IPS-18c (cell line): Measurements from ENCODE around the gene RASD2.
A peak's percentile ranks its signal among the peaks of the same experiment; 100 is the strongest.

ENCODE experiments used
- H3K4me3 ChIP-seq: 2 replicates; pipeline ENCODE4 v1.7.0; 2013; ENCODE audit warnings: low read depth, mild to moderate bottlenecking, low read length, moderate library complexity; ENCODE audit not compliant: insufficient read depth
- H3K9me3 ChIP-seq: one replicate; pipeline ENCODE4 v1.6.1; 2013; ENCODE audit warnings: mild to moderate bottlenecking, low read length, moderate library complexity; ENCODE audit not compliant: control insufficient read depth, insufficient read depth

RASD2 gene

DNA sequence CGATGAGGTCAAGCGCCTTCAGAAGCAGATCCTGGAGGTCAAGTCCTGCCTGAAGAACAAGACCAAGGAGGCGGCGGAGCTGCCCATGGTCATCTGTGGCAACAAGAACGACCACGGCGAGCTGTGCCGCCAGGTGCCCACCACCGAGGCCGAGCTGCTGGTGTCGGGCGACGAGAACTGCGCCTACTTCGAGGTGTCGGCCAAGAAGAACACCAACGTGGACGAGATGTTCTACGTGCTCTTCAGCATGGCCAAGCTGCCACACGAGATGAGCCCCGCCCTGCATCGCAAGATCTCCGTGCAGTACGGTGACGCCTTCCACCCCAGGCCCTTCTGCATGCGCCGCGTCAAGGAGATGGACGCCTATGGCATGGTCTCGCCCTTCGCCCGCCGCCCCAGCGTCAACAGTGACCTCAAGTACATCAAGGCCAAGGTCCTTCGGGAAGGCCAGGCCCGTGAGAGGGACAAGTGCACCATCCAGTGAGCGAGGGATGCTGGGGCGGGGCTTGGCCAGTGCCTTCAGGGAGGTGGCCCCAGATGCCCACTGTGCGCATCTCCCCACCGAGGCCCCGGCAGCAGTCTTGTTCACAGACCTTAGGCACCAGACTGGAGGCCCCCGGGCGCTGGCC is 11.0 kb downstream of the RASD2 start:
- Histone ChIP-seq H3K4me3 (no peak overlapping the region), H3K9me3 (no peaks in the 10 kb centered on the region)

- H3K9me3 ChIP-seq, result no peaks in the 10 kb centered on the region
These were observed 11.7 kb downstream of the RASD2 start for GRCh38 chr22:35552196-35552842.

DNA sequence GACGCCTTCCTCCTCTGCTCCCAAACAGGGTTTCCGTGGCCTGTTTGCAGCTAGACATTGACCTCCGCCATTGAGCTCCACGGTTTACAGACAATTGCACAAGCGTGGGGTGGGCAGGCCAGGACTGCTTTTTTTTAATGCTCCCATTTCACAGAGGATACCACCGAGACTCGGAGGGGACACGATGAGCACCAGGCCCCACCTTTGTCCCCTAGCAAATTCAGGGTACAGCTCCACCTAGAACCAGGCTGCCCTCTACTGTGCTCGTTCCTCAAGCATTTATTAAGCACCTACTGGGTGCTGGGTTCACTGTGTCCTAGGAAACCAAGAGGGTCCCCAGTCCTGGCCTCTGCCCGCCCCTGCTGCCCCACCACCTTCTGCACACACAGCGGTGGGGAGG is 12.2 kb downstream of the RASD2 start:
- Histone ChIP-seq H3K4me3 (no peak overlapping the region), H3K9me3 (no peaks in the 10 kb centered on the region)

More at GRCh38 chr22:35552196-35552842, 11.7 kb downstream of the RASD2 start:
- H3K4me3 ChIP-seq, result no peak overlapping the region

GRCh38 chr22:35553341-35553740 is 12.7 kb downstream of the RASD2 start:
- H3K9me3 ChIP-seq, result no peaks in the 10 kb centered on the region

DNA sequence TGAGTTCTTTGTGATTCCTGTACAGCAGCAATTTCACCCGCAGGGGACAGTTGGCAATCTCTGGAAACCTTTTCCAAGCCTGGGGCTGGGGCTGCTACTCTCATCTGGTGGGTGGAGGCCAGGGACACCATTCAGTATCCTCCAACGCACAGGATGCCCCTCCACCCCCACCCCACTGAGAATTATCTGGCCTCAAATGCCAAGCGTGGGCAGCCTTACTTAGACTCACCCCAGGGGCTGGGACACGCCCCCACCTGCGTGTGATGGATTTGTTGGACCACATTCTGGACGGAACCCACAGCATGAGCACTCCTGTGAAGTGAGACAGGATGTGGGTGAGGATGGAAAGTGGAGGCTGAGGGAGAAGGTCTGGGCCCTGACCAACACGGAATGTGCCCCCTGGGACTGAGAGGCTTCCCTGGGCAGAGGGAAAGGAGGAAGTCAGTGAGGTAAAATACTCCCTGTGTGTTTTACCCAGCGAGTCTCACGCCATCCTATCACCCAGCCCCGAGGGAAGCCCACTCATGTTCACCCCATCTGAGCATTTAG is 13.7 kb downstream of the RASD2 start:
- Histone ChIP-seq H3K4me3 (no peak overlapping the region), H3K9me3 (no peaks in the 10 kb centered on the region)

More at GRCh38 chr22:35553341-35553740, 12.7 kb downstream of the RASD2 start:
- H3K4me3 ChIP-seq, result no peak overlapping the region

- no peaks in the 10 kb centered on the region for H3K9me3 ChIP-seq
- no peak overlapping the region for H3K4me3 ChIP-seq
These were observed 14.9 kb downstream of the RASD2 start for GRCh38 chr22:35555483-35555890.

DNA sequence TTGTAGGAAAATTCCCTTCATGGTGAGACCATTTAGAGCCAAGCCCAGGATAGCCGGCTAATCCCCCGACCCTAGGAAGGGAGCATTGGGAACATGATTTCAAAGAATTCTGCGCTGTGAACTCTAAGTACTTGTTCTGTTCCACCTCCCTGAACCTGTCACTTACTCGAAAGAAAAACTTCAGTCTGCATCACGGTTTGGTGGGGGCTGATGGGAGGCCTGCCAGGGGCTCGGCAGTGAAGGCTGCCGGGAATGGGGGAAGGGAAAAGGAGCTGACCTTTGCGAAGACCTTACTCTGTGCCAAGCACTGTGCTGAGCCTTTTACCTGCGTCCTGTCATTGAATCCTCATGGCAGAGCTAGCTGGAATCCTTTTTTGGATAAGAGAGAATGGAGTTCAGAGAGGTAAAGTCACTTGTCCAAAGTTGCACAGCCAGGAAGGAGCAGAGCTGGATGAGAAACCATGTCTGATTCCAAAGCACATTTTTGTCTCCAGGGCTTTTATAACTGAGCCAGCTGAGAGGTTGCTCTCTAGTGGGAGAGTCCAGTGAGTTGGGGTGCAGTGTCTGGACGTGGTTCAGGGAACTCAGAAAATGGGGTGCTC is 15.4 kb downstream of the RASD2 start:
- Histone ChIP-seq H3K9me3 (no peaks in the 10 kb centered on the region), H3K4me3 (no peak overlapping the region)

- Histone ChIP-seq H3K9me3 (no peaks in the 10 kb centered on the region), H3K4me3 (no peak overlapping the region)
These were observed 16.0 kb downstream of the RASD2 start for GRCh38 chr22:35556666-35557065.

- Histone ChIP-seq H3K4me3 (no peak overlapping the region; the same call in 1 of the 2 replicates), H3K9me3 (no peaks in the 10 kb centered on the region)
These were observed 17.4 kb downstream of the RASD2 start for GRCh38 chr22:35558031-35558430.

GRCh38 chr22:35558719-35559118 is 18.1 kb downstream of the RASD2 start:
- no peaks in the 10 kb centered on the region for H3K9me3 ChIP-seq
- no peak overlapping the region for H3K4me3 ChIP-seq

DNA sequence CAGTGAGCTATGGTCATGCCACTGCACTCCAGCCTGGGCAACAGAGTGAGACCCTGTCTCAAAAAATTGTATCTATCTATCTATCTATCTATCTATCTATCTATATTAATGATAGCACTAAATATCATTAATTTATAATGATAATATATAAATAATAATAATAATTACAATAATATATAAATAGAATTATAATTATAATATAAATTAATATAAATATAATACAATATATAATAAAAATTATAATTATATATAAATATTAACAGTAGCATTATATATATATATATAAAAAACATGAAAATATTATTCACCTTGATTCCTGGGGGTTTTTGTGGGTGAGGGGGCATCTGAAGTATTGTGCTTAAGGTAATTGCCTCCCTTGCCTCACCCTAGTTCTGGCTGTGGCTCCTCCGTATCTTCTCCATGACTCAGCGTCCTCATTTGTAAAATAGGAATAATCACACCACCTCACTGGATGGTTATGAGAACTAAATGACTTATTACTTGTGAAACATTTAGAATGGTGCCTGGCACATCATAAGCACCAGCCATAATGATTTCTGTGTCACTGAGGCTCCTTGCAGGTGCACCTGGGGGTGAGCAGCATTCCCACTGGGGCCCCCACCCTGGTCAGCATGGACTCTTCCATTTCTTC is 18.8 kb downstream of the RASD2 start:
- no peak overlapping the region for H3K4me3 ChIP-seq

GRCh38 chr22:35560366-35560765 is 19.7 kb downstream of the RASD2 start:
- Histone ChIP-seq H3K9me3 (no peaks in the 10 kb centered on the region), H3K4me3 (no peak overlapping the region)

More for the DNA sequence above, 18.8 kb downstream of the RASD2 start:
- no peaks in the 10 kb centered on the region for H3K9me3 ChIP-seq

DNA sequence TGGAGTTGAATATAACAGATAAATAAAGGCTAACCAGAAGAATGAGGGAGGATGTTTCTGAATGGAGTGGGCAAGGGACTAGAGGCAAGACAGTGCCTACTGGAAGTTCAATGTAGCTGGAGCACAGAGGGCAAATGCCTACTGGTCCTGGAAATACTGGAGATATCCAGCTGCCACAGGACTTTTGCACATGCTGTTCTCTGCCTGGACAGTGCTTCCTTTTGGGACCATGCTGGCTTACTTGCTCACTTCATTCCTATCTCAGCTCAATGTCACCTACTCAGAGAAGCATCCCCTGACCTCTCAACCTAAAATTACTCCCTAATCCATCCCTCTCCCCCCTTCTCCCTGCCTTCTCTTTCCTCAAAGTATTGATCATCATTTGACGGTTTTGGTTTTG is 20.2 kb downstream of the RASD2 start:
- Histone ChIP-seq H3K4me3 (no peak overlapping the region), H3K9me3 (no peaks in the 10 kb centered on the region)

DNA sequence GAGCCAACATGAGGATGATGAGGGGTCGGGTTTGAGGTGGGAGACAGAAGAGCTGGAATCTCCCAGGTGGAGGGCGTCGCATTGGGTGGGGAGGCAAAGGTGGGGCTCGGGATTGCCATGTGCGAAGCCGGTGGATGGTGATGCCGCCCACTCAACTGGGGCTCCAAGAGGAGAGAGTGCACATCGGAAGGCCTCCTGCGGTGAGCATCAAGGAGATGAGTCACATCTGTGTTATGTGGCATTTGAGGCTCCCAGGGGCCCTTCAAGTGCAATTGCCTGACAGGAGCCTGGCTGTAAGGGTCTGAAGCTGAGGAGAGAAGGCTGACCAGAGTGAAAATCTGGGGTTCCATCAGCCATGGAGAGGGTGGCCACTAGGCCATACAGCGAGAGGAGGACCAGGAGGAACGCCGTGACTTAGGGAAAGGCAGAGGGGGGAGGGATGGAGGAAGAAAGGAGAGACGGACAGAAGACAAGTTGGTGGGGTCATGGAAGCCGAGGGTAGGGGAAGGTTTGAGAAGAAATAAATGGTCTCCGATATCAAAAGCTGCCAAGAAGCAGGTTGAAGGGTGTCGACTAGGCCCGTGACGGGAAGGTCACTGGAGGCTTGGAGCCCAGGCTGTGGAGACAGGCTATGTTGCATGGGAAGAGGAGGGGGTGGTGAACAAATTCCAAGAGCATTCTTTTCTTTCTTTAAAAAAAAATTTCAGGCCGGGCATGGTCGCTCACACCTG is 21.3 kb downstream of the RASD2 start:
- Histone ChIP-seq H3K4me3 (0 out of 2 replicates have a peak overlapping the region, but pooled peaks have one; percentile 1), H3K9me3 (no peaks in the 10 kb centered on the region)

DNA sequence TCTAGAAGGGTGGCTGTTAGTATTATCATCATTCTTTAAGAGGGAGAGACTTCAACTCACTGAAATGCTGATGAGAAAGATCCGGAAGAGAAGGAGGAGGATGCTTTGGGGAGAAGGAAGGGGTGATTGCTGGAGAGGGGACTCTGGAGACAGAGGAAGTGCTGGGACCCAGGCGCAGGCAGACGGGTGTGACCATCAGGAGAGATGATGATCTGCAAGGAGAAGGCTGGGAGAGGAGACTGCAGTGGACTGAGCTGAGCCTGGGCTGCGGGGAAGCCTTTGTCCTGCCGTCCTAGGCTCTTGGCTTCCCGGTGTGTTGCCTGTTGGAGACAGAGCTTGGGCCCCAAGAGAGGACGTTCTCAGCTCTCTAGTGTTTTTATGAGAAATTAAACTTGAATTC is 22.6 kb downstream of the RASD2 start:
- Histone ChIP-seq H3K9me3 (no peaks in the 10 kb centered on the region), H3K4me3 (no peak overlapping the region)

DNA sequence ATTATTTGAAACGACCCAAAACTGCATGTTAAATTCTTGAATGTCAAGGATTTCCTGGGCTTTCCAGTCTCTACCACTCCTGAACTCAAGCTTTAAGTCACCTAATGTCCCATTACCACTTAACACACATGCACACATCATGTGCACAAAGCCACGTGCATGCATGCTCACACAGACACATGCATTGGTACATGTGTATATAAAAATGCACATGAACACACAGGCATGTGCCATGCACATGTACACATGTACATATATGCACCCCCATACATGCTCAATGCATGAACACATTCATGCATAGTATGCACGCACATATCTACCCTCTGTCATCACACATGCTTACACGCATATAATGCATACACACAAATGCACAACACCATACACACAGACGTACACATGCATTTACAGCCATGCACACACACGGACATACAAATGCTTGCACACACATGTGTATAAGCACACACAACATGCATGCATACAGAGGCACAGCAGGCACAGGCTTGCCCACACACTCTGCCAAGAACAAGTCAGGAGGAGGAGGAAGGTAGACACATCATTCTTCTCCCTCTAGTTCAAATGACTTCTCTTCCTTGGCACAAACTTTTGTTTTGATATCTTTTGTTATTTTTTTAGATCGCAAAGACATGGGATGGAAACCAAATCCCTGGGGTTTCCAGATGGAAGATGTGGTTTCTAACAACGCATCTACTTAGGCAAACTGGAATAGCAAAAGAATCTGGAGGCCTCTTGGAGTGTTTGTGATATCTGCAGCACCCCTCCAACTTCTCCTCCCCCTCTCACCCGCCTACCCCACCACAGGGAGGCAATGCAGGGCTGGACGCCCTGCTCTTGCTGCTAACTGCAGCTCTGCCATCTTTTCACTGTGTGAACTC is 24.6 kb downstream of the RASD2 start:
- Histone ChIP-seq H3K4me3 (no peak overlapping the region), H3K9me3 (no peaks in the 10 kb centered on the region)
